Thymus (tissue), 11 donors: Measurements from ENCODE around the gene SF3A2. TPM values are rescaled to one million over a fixed set of nuclear protein-coding genes. Genes with fewer than 3 reads are reported as not detected.

Source experiments
- DNase-seq, 9 donors: peaks; one replicate each; pipeline ENCODE4 v3.0.0-alpha.2; 2013; ENCODE audit warnings: low spot score in 9 of 9, low read depth in 6 of 9, missing footprints in 1 of 9
- H3K27ac ChIP-seq, 2 donors: one replicate each; pipeline ENCODE4 v1.5.1; 2013; ENCODE audit warnings: control low read depth in 1 of 2, low read depth in 1 of 2, low read length in 1 of 2, mild to moderate bottlenecking in 1 of 2, moderate library complexity in 1 of 2
- H3K27me3 ChIP-seq, 2 donors: one replicate each; pipeline ENCODE4 v1.5.1; 2013; ENCODE audit warnings: low read length in 1 of 2; ENCODE audit not compliant: control insufficient read depth in 2 of 2, insufficient read depth in 1 of 2
- H3K36me3 ChIP-seq, 2 donors: one replicate each; pipeline ENCODE4 v1.5.1; 2013; ENCODE audit warnings: low read length in 1 of 2, mild to moderate bottlenecking in 1 of 2, moderate library complexity in 1 of 2; ENCODE audit not compliant: control insufficient read depth in 2 of 2, insufficient read depth in 2 of 2
- H3K4me1 ChIP-seq, 2 donors: one replicate each; pipeline ENCODE4 v1.5.1; 2013; ENCODE audit warnings: low read length in 2 of 2; ENCODE audit not compliant: control insufficient read depth in 2 of 2, insufficient read depth in 2 of 2
- H3K4me3 ChIP-seq, 2 donors: one replicate each; pipeline ENCODE4 v1.5.1; 2013; ENCODE audit warnings: low read length in 2 of 2, control low read depth in 1 of 2, mild to moderate bottlenecking in 1 of 2
- H3K9me3 ChIP-seq, 2 donors: one replicate each; pipeline ENCODE4 v1.5.1; 2013; ENCODE audit warnings: low read length in 1 of 2, mild to moderate bottlenecking in 1 of 2; ENCODE audit not compliant: control insufficient read depth in 2 of 2, insufficient read depth in 1 of 2
- WGBS: extraction: QIAGEN DNeasy Blood & Tissue Kit; methylation state at CpG from one replicate; pipeline ENCODE4 v1.1.7; 2013; 5-methylcytosine and 5-hydroxymethylcytosine counted together
- polyA plus RNA-seq: library from polyadenylated mRNA; stranded (reverse); fragments of 200-250 nt; gene quantifications from one replicate; pipeline ENCODE4 v1.2.3, GENCODE V29; 2013
- total RNA-seq: library from RNA; stranded (reverse); fragments of 120-200 nt; gene quantifications from one replicate; pipeline ENCODE4 v1.2.4, GENCODE V29; 2013
- donor health status: healthy.

Gene SF3A2
- total and polyA plus RNA-seq, 2 donors = 18.7 to 51.1 TPM

DNA sequence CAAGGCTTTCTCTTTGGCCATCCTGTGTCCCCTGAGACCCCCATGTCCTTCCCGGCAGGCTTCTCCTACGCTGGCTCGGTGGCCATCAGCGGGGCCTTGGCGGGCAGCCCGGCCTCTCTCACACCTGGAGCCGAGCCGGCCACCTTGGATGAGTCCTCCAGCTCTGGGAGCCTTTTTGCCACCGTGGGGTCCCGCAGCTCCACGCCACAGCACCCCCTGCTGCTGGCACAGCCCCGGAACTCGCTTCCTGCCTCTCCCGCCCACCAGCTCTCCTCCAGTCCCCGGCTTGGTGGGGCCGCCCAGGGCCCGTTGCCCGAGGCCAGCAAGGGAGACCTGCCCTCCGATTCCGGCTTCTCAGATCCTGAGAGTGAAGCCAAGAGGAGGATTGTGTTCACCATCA, 14.7 kb upstream of the SF3A2 start:
- Histone ChIP-seq H3K9me3 (no peaks in the 10 kb centered on the region), H3K27me3 (no peaks in the 10 kb centered on the region), H3K36me3 (peaks cover 86 to 94% of the 10 kb centered on the region in 2 donors), H3K4me1 (no peaks in the 10 kb centered on the region), H3K4me3 (no peak overlapping the region), H3K27ac (no peak overlapping the region)
- no peak for DNase-seq
- 97% methylated on average over 20 of the region's 20 CpGs for WGBS

DNA sequence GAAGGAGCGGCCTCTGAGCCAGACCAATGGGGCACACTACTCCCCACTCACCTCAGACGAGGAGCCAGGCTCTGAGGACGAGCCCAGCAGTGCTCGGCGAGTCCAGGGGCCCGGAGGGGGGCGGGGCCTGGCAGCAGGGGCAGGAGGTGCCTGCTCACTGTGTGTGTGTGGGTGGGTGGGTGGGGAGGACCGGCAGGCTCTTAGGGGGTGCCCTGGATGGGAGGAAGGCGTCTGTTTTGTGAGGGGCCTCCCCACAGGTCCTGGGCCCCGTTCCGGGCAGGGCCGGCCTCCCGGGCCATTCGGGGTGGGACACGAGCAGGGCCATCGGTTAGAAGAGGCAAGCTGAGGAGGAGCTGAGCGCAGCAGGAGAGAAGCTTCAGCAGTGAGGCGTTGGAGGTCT, 13.2 kb upstream of the SF3A2 start:
- H3K4me3 ChIP-seq = no peak overlapping the region
- 97% methylated on average over 18 of the region's 18 CpGs for WGBS
- H3K9me3 ChIP-seq = no peaks in the 10 kb centered on the region
- no peak for DNase-seq
- no peaks in the 10 kb centered on the region for H3K27me3 ChIP-seq
- H3K27ac ChIP-seq = no peak overlapping the region
- H3K36me3 ChIP-seq = peaks cover 78 to 94% of the 10 kb centered on the region in 2 donors
- no peaks in the 10 kb centered on the region for H3K4me1 ChIP-seq

DNA sequence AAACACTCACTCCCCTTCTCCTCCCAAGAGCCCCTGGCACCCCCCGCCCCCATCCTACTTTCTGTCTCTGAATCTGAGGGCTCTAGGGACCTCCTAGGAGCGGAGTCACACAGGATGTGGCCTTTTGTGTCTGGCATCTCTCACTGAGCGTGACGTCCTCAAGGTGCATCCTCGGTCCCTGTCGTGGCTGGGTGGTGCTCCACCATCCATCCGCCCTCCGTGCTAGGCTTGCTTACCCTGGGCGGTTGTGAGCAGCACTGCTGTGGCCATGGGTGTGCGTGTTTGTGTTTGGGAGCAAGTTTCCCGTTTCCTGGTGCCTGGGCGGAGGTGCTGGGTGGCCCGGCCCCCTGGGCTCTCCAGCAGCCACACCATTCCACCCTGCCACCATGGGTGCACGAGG, 12.7 kb upstream of the SF3A2 start:
- no peaks in the 10 kb centered on the region for H3K9me3 ChIP-seq
- H3K27me3 ChIP-seq = no peaks in the 10 kb centered on the region
- H3K4me3 ChIP-seq = no peak overlapping the region
- H3K4me1 ChIP-seq = no peaks in the 10 kb centered on the region
- 98% methylated on average over 14 of the region's 14 CpGs for WGBS
- peaks cover 81 to 95% of the 10 kb centered on the region in 2 donors for H3K36me3 ChIP-seq
- no peak for DNase-seq
- peak overlapping the region in 1 of 2 donors; percentile 40 for H3K27ac ChIP-seq

DNA sequence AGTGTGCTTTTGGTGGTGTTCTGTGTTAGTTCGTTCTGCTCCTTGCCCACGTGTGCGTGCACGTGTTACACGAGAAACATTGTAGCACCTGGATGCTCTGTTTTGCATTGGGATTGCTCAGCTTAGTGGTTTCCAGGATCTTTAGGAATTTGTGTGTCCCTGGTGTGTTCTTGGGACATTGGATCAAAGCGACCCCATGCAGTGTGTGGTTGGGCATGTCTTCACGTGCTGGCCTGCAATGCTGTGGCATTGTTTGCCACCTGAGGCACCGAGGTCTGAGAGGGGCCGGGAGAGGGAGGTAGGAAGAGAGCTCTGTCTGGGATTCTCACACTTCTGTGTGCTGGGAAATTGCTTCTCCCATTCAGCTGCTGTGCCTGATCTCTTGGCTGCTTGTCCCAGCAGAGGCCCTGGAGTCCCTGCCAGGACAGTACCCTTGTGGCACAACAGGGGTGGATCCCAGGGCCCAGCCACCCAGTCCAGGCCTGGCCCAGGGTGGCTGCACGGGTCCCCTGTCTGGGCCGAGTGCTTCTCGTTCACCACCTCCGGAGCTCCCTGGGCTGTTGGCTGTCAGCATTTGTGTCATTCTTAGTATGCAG, 11.8 kb upstream of the SF3A2 start:
- Histone ChIP-seq H3K27me3 (no peaks in the 10 kb centered on the region), H3K4me3 (no peak overlapping the region), H3K9me3 (no peaks in the 10 kb centered on the region), H3K4me1 (no peaks in the 10 kb centered on the region), H3K27ac (no peak overlapping the region), H3K36me3 (peaks cover 82 to 95% of the 10 kb centered on the region in 2 donors)
- no peak for DNase-seq
- 95% methylated on average over 13 of the region's 13 CpGs for WGBS

DNA sequence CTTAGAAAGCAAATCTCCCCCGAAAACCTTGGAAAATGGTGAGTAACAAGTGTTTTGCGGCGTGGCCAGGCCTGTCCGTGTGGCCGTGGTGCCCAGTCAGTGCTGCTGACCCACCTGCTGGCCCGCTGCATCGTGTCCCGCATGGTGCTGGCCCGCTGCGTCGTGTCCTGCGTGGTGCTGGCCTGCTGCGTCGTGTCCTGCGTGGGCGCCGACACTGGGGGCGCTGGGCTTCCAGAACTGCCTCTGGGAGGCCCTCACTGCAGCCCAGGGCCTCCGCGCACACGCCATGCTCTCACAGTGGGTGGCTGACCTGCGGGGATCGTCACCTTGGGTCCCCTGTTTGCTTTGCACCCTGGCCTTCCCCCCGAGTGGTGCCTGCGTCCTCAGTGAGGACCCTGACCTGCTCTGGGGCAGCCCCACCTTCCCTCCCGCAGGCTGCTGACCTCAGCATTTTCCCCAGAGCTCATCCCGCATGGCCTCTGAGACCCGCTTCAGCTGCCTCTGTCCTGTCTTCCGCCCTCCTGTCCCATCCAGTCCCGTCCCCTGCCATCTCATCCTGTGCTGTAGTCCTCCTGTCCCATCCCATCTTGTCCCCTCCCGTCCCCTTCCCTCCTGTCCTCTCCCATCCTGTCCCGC, 11.1 kb upstream of the SF3A2 start:
- 97% methylated on average over 32 of the region's 32 CpGs for WGBS

DNA sequence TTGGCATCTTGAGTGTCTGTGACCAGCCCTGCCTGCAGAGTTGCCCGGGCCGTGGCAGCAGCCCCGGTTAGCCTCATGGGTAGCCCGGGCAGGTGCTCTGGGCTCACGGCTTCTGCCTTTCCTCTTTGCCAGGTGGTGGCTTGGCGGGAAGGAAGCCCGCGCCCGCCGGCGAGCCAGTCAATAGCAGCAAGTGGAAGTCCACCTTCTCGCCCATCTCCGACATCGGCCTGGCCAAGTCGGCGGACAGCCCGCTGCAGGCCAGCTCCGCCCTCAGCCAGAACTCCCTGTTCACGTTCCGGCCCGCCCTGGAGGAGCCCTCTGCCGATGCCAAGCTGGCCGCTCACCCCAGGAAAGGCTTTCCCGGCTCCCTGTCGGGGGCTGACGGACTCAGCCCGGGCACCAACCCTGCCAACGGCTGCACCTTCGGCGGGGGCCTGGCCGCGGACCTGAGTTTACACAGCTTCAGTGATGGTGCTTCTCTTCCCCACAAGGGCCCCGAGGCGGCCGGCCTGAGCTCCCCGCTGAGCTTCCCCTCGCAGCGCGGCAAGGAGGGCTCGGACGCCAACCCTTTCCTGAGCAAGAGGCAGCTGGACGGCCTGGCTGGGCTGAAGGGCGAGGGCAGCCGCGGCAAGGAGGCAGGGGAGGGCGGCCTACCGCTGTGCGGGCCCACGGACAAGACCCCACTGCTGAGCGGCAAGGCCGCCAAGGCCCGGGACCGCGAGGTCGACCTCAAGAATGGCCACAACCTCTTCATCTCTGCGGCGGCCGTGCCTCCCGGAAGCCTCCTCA, 10.4 kb upstream of the SF3A2 start:
- H3K9me3 ChIP-seq = no peaks in the 10 kb centered on the region
- H3K36me3 ChIP-seq = peaks cover 80 to 98% of the 10 kb centered on the region in 2 donors
- DNase-seq = no peak
- no peaks in the 10 kb centered on the region for H3K4me1 ChIP-seq
- no peak overlapping the region for H3K27ac ChIP-seq
- 98% methylated on average over 59 of the region's 59 CpGs for WGBS
- H3K27me3 ChIP-seq = no peaks in the 10 kb centered on the region
- H3K4me3 ChIP-seq = no peak overlapping the region

More for the DNA sequence above, 11.1 kb upstream of the SF3A2 start:
- no peak for DNase-seq
- Histone ChIP-seq H3K27ac (no peak overlapping the region), H3K4me3 (no peak overlapping the region), H3K36me3 (peaks cover 79 to 95% of the 10 kb centered on the region in 2 donors), H3K27me3 (no peaks in the 10 kb centered on the region), H3K9me3 (no peaks in the 10 kb centered on the region), H3K4me1 (no peaks in the 10 kb centered on the region)

DNA sequence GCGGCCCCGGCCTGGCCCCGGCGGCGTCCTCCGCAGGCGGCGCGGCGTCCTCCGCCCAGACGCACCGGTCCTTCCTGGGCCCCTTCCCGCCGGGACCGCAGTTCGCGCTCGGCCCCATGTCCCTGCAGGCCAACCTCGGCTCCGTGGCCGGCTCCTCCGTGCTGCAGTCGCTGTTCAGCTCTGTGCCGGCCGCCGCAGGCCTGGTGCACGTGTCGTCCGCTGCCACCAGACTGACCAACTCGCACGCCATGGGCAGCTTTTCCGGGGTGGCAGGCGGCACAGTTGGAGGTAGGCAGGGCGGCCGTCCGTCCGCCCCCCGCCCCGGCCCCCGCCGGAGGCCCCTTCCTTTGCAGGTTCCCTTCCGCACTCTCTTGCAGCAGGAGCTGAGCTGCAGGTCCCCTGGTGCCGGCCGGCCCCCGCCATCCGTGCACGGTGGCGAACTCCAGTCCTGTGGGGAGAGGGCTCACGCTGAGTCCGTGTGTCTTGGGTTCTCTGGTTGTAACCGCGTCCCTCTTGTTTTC, 9.7 kb upstream of the SF3A2 start:
- no peaks in the 10 kb centered on the region for H3K9me3 ChIP-seq
- H3K4me3 ChIP-seq = no peak overlapping the region
- no peaks in the 10 kb centered on the region for H3K27me3 ChIP-seq
- H3K4me1 ChIP-seq = no peaks in the 10 kb centered on the region
- no peak for DNase-seq
- 98% methylated on average over 53 of the region's 53 CpGs for WGBS
- no peak overlapping the region for H3K27ac ChIP-seq
- peaks cover 80 to 99% of the 10 kb centered on the region in 2 donors for H3K36me3 ChIP-seq

DNA sequence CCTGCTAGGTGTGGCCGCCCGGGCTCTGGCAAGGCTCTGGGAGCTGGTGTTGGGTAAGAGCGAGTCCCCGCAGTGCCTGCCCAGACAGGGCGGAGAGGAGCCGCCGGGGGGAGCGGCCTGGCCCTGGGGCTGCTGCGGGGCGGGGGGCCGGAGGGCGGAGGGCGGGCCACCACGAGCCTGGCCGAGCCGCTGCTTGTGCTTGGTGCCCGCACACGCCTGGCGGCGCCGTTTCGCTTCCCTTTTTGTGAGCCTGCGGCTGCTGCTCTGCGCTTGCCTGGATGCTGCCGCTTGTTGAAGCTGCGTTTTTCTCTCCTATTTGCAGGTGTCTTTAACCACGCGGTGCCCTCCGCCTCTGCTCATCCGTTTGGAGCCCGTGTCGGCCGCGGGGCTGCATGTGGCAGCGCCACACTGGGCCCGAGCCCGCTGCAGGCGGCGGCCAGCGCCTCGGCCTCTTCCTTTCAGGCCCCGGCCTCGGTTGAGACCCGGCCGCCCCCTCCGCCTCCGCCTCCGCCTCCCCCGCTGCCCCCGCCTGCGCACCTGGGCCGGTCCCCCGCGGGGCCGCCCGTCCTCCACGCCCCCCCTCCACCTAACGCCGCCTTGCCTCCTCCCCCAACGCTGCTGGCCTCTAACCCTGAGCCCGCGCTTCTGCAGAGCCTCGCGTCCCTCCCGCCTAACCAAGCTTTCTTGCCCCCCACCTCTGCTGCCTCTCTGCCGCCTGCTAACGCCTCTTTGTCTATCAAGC, 9.0 kb upstream of the SF3A2 start:
- Histone ChIP-seq H3K4me1 (no peaks in the 10 kb centered on the region), H3K9me3 (no peaks in the 10 kb centered on the region), H3K36me3 (peaks cover 81 to 99% of the 10 kb centered on the region in 2 donors), H3K4me3 (no peak overlapping the region), H3K27ac (no peak overlapping the region), H3K27me3 (no peaks in the 10 kb centered on the region)
- 95% methylated on average over 67 of the region's 67 CpGs for WGBS
- no peak for DNase-seq
